Left hindlimb (tissue), 1 donor: ENCODE results near the gene OPCML.

Source experiments
- DNase-seq: peaks from one replicate; pipeline ENCODE4 v3.0.0-alpha.2; 2018

OPCML gene

DNA sequence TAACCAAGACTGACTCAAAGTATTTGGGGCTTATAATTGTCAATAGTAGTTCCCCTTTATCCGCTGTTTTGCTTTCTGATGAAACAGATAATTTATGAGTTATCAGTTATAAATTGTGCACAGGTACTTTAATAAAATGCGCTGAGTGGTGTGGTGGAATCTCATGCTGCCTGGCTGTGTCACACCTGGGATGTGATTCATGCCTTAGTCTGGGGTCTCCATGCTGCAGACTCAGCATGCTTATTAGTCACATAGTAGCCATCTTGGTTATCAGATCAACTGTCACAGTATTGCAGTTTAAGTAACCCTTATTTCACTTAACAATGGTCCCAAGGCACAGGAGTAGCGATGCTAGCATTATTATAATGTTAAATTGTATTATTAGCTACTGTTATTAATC lies 1166.7 kb downstream of the OPCML start:
- no peak for DNase-seq
